ENCODE results near the gene LRRTM4.
"Not testable (repeated sequence)": the region's sequence is repeated elsewhere in the genome, so short reads cannot be mapped to it uniquely, and the experiment has no call there.

LRRTM4 gene

DNA sequence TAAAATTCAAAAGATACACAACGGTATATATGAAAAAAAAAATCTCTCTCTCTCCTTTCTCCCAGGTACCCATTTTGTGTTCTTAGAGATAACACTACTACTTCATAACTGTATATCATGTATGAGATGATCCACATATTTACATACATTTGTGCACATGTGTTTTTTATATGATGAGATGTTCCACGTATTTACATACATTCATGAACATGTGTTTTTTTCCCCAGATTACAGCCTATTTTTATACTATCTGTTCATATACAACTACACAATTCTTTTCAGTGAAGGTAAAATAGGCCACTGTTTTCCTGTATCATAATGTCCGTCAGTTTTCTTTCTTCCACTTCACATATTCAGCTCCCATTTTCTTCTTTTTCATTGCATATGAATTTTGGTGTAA is 808.9 kb downstream of the LRRTM4 start:
- TF ChIP-seq, protein P1, sequence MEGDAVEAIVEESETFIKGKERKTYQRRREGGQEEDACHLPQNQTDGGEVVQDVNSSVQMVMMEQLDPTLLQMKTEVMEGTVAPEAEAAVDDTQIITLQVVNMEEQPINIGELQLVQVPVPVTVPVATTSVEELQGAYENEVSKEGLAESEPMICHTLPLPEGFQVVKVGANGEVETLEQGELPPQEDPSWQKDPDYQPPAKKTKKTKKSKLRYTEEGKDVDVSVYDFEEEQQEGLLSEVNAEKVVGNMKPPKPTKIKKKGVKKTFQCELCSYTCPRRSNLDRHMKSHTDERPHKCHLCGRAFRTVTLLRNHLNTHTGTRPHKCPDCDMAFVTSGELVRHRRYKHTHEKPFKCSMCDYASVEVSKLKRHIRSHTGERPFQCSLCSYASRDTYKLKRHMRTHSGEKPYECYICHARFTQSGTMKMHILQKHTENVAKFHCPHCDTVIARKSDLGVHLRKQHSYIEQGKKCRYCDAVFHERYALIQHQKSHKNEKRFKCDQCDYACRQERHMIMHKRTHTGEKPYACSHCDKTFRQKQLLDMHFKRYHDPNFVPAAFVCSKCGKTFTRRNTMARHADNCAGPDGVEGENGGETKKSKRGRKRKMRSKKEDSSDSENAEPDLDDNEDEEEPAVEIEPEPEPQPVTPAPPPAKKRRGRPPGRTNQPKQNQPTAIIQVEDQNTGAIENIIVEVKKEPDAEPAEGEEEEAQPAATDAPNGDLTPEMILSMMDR (IDR thresholded peaks at IDR 0.05; ENCODE audit: insufficient read depth, low read depth, low read length, missing control alignments) = no peak
- DNase-seq (ENCODE audit: low read depth) = no peak
- H3K4me3 ChIP-seq (ENCODE audit: low read depth, low read length) = no peak overlapping the region

DNA sequence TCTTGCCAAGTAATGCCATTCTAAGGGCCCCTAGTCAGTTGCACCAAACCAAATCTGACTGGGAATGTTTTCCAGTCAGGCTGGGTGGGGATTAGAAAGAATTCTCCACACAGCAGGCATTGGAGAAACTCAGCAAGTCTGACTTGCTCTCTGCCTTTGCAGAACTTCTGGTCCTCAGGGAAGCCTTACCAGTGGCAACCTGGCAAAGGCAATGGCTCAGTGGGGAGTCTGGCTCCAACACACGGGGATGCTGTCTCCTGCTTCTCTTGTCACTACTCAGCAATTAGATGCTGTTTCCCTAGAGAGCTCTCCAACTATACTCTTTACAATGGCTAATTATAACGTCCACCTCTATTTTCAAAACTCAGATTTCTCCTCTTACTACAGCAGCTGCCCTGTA is 810.7 kb downstream of the LRRTM4 start:
- TF ChIP-seq, protein P1 (IDR thresholded peaks at IDR 0.05; ENCODE audit: insufficient read depth, low read depth, low read length, missing control alignments) = no peak
- H3K4me3 ChIP-seq (ENCODE audit: low read depth, low read length) = no peak overlapping the region
- DNase-seq (ENCODE audit: low read depth) = no peak

DNA sequence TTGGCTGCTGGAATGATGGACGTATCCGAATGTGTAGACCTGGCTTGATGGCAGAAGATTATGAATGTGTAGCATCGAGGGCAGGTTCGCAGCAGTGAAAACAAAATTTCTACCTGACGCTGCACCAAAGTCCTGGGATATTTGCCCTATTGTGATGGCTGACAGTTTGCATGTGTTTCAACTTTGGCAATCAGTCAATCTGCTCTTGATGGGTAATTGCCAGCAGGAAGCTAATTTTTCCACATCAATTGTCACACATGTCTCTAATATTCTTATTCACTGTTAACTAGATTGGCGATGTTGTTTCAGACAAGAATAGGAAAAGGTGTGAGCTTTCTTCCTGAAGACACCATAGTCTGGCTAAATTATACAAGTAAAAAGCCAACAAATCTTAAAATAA is 821.3 kb downstream of the LRRTM4 start:
- TF ChIP-seq, protein P1 (IDR thresholded peaks at IDR 0.05; ENCODE audit: insufficient read depth, low read depth, low read length, missing control alignments) = no peak
- no peak overlapping the region for H3K4me3 ChIP-seq (ENCODE audit: low read depth, low read length)
- no peak for DNase-seq (ENCODE audit: low read depth)

DNA sequence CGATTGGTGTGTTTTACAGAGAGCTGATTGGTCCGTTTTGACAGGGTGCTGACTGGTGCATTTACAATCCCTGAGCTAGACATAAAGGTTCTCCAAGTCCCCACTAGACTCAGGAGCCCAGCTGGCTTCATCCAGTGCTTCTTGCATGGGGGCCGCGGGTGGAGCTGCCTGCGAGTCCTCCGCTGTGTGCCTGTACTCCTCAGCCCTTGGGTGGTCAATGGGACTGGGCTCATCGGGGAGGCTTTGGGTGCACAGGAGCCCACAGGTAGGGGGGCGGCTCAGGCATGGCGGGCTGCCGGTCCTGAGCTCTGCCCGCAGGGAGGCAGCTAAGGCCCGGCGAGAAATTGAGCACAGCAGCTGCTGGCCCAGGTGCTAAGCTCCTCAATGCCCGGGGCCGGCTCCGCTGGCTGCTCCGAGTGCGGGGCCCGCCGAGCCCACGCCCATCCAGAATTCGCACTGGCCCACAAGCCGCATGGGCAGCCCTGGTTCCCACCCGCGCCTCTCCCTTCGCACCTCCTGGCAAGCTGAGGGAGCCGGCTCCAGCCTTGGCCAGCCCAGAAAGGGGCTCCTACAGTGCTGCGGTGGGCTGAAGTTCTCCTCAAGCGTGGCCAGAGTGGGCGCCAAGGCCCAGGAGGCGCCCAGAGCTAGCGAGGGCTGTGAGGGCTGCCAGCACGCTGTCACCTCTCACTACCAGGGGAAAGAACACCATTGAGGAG is 824.0 kb downstream of the LRRTM4 start:
- not testable (repeated sequence) for H3K4me3 ChIP-seq (ENCODE audit: low read depth, low read length); DNase-seq (ENCODE audit: low read depth)
